Measurements from ENCODE around the gene CUL9. TPM values are rescaled to one million over a fixed set of nuclear protein-coding genes. Genes with fewer than 3 reads are reported as not detected.

CUL9 gene
- total and polyA plus RNA-seq, 2 experiments from 2014 or later, result 2.6 to 11.3 TPM

- H3K4me1 ChIP-seq (ENCODE audit: insufficient read depth), result no peaks in the 10 kb centered on the region
- Mint-ChIP-seq H3K36me3 (ENCODE audit: low read depth) (no peaks in the 10 kb centered on the region), H3K27me3 (ENCODE audit: insufficient read depth, low read depth, poor library complexity) (peaks cover 16% of the 10 kb centered on the region), H3K4me1 (peaks cover 10% of the 10 kb centered on the region; the same call in 2 of the 3 replicates), H3K27ac (no peak overlapping the region), H3K4me3 (no peak overlapping the region), H3K9me3 (no peaks in the 10 kb centered on the region; the same call in 2 of the 3 replicates)
- no peaks in the 10 kb centered on the region for H3K79me2 ChIP-seq (replicated peaks; ENCODE audit: insufficient read depth)
- no peak overlapping the region for H3K4me2 ChIP-seq
- H3K36me3 ChIP-seq (ENCODE audit: insufficient read depth), result no peaks in the 10 kb centered on the region
- H3K4me3 ChIP-seq, result no peak overlapping the region
- H3K27ac ChIP-seq (ENCODE audit: low read depth), result no peak overlapping the region
- H2AFZ ChIP-seq, result peak overlapping the region; percentile 85
- H3K27me3 ChIP-seq (ENCODE audit: insufficient read depth), result no peaks in the 10 kb centered on the region
- DNase-seq (ENCODE audit: low spot score) (no peak), ATAC-seq (no peak)
- no peaks in the 10 kb centered on the region for H4K20me1 ChIP-seq (replicated peaks; ENCODE audit: insufficient read depth)
- no peaks in the 10 kb centered on the region for H3F3A ChIP-seq (replicated peaks; ENCODE audit: low read depth)
- no peak for TF ChIP-seq POLR2AphosphoS5 (IDR thresholded peaks at IDR 0.05; ENCODE audit: low read depth)
- TF ChIP-seq ZNF114 (CRISPR knock-in tag; IDR thresholded peaks at IDR 0.05), result no peak
- TF ChIP-seq, protein P1, sequence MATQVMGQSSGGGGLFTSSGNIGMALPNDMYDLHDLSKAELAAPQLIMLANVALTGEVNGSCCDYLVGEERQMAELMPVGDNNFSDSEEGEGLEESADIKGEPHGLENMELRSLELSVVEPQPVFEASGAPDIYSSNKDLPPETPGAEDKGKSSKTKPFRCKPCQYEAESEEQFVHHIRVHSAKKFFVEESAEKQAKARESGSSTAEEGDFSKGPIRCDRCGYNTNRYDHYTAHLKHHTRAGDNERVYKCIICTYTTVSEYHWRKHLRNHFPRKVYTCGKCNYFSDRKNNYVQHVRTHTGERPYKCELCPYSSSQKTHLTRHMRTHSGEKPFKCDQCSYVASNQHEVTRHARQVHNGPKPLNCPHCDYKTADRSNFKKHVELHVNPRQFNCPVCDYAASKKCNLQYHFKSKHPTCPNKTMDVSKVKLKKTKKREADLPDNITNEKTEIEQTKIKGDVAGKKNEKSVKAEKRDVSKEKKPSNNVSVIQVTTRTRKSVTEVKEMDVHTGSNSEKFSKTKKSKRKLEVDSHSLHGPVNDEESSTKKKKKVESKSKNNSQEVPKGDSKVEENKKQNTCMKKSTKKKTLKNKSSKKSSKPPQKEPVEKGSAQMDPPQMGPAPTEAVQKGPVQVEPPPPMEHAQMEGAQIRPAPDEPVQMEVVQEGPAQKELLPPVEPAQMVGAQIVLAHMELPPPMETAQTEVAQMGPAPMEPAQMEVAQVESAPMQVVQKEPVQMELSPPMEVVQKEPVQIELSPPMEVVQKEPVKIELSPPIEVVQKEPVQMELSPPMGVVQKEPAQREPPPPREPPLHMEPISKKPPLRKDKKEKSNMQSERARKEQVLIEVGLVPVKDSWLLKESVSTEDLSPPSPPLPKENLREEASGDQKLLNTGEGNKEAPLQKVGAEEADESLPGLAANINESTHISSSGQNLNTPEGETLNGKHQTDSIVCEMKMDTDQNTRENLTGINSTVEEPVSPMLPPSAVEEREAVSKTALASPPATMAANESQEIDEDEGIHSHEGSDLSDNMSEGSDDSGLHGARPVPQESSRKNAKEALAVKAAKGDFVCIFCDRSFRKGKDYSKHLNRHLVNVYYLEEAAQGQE (IDR thresholded peaks at IDR 0.05; ENCODE audit: unreplicated experiment), result no peak
- no peak for TF ChIP-seq EZH2phosphoT487 (IDR thresholded peaks at IDR 0.05; ENCODE audit: unreplicated experiment)
- TF ChIP-seq, protein P2, sequence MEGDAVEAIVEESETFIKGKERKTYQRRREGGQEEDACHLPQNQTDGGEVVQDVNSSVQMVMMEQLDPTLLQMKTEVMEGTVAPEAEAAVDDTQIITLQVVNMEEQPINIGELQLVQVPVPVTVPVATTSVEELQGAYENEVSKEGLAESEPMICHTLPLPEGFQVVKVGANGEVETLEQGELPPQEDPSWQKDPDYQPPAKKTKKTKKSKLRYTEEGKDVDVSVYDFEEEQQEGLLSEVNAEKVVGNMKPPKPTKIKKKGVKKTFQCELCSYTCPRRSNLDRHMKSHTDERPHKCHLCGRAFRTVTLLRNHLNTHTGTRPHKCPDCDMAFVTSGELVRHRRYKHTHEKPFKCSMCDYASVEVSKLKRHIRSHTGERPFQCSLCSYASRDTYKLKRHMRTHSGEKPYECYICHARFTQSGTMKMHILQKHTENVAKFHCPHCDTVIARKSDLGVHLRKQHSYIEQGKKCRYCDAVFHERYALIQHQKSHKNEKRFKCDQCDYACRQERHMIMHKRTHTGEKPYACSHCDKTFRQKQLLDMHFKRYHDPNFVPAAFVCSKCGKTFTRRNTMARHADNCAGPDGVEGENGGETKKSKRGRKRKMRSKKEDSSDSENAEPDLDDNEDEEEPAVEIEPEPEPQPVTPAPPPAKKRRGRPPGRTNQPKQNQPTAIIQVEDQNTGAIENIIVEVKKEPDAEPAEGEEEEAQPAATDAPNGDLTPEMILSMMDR (conservative IDR thresholded peaks at IDR 0.05; ENCODE audit: low read depth in 2 of 2), result no peak
- no peak for TF ChIP-seq EZH2 (IDR thresholded peaks at IDR 0.05; ENCODE audit: low read depth, unreplicated experiment)
- TF ChIP-seq, protein P3, sequence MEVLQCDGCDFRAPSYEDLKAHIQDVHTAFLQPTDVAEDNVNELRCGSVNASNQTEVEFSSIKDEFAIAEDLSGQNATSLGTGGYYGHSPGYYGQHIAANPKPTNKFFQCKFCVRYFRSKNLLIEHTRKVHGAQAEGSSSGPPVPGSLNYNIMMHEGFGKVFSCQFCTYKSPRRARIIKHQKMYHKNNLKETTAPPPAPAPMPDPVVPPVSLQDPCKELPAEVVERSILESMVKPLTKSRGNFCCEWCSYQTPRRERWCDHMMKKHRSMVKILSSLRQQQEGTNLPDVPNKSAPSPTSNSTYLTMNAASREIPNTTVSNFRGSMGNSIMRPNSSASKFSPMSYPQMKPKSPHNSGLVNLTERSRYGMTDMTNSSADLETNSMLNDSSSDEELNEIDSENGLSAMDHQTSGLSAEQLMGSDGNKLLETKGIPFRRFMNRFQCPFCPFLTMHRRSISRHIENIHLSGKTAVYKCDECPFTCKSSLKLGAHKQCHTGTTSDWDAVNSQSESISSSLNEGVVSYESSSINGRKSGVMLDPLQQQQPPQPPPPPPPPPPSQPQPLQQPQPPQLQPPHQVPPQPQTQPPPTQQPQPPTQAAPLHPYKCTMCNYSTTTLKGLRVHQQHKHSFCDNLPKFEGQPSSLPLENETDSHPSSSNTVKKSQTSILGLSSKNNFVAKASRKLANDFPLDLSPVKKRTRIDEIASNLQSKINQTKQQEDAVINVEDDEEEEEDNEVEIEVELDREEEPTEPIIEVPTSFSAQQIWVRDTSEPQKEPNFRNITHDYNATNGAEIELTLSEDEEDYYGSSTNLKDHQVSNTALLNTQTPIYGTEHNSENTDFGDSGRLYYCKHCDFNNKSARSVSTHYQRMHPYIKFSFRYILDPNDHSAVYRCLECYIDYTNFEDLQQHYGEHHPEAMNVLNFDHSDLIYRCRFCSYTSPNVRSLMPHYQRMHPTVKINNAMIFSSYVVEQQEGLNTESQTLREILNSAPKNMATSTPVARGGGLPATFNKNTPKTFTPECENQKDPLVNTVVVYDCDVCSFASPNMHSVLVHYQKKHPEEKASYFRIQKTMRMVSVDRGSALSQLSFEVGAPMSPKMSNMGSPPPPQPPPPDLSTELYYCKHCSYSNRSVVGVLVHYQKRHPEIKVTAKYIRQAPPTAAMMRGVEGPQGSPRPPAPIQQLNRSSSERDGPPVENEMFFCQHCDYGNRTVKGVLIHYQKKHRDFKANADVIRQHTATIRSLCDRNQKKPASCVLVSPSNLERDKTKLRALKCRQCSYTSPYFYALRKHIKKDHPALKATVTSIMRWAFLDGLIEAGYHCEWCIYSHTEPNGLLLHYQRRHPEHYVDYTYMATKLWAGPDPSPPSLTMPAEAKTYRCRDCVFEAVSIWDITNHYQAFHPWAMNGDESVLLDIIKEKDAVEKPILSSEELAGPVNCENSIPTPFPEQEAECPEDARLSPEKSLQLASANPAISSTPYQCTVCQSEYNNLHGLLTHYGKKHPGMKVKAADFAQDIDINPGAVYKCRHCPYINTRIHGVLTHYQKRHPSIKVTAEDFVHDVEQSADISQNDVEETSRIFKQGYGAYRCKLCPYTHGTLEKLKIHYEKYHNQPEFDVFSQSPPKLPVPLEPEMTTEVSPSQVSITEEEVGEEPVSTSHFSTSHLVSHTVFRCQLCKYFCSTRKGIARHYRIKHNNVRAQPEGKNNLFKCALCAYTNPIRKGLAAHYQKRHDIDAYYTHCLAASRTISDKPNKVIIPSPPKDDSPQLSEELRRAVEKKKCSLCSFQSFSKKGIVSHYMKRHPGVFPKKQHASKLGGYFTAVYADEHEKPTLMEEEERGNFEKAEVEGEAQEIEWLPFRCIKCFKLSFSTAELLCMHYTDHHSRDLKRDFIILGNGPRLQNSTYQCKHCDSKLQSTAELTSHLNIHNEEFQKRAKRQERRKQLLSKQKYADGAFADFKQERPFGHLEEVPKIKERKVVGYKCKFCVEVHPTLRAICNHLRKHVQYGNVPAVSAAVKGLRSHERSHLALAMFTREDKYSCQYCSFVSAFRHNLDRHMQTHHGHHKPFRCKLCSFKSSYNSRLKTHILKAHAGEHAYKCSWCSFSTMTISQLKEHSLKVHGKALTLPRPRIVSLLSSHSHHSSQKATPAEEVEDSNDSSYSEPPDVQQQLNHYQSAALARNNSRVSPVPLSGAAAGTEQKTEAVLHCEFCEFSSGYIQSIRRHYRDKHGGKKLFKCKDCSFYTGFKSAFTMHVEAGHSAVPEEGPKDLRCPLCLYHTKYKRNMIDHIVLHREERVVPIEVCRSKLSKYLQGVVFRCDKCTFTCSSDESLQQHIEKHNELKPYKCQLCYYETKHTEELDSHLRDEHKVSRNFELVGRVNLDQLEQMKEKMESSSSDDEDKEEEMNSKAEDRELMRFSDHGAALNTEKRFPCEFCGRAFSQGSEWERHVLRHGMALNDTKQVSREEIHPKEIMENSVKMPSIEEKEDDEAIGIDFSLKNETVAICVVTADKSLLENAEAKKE (CRISPR knock-in tag; IDR thresholded peaks at IDR 0.05), result no peak
- TF ChIP-seq ZNF331 (CRISPR knock-in tag; IDR thresholded peaks at IDR 0.05; ENCODE audit: low read depth), result no peak
- no peaks in the 10 kb centered on the region for H3K9me2 ChIP-seq (ENCODE audit: insufficient read depth)
These were observed 76.2 kb downstream of the CUL9 start for GRCh38 chr6:43258180-43258579.
